Glomerular visceral epithelial cell (primary cell): ENCODE results near the gene NXN.
"Not testable (repeated sequence)": the region's sequence is repeated elsewhere in the genome, so short reads cannot be mapped to it uniquely, and the experiment has no call there.

Source experiments
- DNase-seq: peaks from one replicate; pipeline ENCODE4 v3.0.0-alpha.2; 2016; ENCODE audit errors: extremely low spot score

Gene NXN

DNA sequence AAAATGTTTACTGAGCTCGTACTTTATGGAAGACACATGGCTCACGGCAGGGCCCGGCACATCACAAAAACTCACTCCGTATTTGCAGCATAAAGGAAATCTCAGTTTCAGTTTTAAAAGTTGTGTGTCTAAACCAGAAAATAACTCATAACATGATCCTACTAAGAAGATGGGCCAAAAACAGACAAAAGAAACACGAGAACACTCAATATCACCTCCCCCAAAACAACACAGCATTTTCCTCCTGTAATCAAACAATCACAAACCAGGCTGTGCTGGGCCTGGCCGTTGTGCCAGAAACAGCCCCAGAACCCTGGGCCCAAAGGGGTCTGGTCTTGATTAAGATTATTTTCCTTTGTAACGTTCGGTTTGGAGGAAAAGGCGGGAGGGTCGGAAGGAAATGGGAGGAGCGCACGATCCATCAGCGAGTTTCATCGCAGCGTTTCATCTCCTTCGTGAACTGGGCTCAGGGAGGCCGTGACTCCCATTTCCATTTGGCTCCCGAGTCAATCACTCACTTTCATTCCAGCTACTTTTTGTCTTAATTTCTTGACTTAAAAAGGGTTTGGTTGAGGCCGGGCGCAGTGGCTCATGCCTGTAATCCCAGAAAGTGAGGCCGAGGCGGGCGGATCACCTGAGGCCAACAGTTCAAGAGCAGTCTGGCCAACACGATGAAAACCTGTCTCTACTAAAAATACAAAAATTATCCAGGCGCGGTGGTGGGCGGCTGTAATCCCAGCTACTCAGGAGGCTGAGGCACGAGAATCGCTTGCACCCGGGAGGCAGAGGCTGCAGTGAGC is 61.4 kb downstream of the NXN start:
- no peak for DNase-seq

GRCh38 chr17:917391-917811 is 62.2 kb downstream of the NXN start:
- no peak for DNase-seq

GRCh38 chr17:916315-916714 is 63.3 kb downstream of the NXN start:
- DNase-seq: no peak

DNA sequence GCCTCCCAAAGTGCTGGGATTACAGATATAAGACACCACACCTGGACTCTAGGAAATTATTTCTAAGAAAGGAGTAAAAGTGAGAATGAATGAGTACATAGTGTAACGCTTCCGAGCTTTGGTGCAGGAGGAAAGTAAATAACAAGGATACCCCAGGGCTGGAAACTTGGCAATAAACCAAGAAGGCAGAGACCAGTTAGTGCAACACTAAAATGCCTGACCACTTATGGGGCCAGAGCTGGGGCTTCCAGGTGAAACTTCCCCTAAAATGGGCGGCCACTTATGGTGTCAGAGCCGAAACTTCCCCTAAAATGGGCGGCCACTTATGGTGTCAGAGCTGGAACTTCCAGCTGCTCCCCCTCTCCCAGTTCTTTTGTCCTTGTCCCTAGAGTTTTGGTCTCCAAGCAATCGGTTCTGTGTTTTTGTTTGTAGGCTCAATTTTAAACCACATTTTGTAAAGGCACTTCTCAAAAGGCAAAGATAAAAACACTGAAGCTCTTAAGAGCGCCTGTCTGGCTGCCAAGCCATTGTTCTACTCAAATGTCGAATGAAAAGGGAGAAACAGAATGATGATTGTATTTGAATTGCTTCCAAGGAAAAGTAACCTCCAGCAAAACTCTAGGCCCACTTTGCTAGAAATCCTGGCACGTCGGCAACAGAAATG is 63.9 kb downstream of the NXN start:
- DNase-seq: no peak

DNA sequence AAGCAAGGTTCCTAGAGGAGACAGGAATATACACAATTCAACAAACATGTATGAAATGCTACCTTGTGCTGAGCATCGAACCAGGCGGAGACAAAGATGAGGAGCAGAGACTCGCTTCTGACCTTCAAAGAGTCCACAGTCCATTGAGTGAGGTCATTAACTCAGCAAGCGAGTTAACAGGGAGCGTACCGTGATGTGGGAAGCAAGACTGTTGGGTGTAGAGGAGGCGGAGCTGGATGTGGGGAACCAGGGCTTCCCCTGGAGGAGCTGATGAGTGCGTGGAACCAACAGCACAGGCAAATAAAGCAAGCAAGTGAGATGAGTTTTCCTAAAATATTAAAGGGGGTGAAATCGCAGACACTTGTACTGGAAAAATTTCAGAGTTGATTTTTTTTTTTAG is 65.0 kb downstream of the NXN start:
- no peak for DNase-seq

- DNase-seq: no peak
Measured at GRCh38 chr17:913207-913606, 66.4 kb downstream of the NXN start.

DNA sequence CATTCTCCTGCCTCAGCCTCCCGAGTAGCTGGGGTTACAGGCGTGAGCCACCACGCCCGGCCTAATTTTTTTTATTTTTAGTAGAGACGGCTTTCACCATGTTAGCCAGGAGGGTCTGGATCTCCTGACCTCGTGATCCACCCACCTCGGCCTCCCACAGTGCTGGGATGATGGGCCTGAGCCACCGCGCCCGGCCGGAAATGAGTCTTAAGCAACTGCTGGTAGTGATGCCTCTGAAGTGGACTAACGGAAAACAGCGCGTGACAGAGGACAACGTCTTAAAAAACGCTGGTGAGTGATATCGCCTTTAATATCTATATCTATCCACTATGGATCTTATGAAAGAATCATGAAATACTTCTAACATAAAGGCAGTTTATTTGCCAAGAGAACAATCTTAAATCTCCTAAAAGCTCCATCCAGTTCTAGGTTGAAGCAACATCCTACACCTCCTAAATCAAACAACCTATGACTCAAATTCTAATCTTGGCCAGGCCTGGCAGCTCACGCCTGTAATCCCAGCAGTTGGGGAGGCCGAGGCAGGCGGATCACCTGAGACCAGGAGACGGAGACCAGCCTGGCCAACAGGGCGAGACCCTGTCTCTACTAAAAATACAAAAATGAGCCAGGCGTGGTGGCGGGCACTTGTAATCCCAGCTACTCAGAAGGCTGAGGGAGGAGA is 69.8 kb downstream of the NXN start:
- no peak for DNase-seq

- DNase-seq: no peak
Measured at GRCh38 chr17:907725-908124, 71.9 kb downstream of the NXN start.

GRCh38 chr17:905708-906107 is 73.9 kb downstream of the NXN start:
- not testable (repeated sequence) for DNase-seq

DNA sequence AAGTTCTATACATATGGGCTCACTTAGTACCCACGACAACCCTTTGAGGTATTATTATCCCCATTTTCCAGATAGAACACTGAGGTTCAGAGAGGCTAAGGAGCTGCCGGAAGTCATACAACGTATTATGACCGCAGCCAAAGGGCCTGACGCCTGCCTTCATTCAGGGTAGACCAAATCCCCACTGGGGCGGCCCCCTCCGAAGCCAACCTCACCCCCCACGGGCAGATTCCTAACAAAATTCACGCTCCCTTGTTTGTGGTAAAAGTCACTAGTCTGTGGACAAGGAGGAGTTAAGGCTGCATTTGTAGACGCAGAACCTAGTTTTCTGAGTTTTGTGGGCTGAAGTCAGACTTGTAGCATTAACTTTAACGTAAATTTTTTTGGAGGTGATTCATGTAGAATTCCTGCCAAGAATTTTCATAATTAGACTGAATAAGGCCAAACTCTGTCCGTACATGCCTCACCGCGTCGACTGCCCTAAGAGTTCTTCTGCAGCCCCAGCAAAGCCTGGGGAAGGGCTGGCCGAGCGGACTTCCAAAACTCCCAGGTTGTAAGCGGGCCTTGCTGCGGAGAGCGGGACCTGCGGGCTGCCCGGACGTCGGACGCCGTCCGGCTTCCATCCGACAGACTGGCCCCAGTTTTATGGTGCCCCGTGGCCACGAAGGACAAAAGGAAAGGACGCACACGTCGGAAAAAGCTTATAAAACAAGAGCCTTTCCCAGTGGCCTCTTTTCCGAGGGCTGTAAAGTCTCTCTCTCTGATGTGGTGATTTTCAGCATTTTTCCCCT is 75.7 kb downstream of the NXN start:
- DNase-seq: peak; percentile 96

DNA sequence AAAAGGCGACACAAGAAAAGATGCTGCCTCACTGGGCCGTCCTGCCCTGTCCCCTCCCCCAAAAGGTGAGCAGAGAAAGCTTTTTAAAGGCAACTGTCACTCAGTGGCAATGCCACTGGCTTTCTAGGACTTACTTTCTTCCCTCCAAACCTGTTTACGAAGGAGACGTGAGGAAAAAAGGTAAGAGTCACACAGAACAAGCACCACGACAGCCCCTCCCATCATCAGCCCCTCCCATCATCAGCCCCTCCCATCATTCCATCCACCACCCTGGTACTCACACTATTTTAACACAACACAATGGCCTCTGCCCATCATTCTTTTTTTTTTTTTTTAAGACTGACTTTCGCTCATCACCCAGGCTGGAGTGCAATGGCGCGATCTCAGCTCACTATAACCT is 77.1 kb downstream of the NXN start:
- no peak for DNase-seq

GRCh38 chr17:901964-902363 is 77.6 kb downstream of the NXN start:
- DNase-seq: no peak

GRCh38 chr17:901191-901950 is 78.2 kb downstream of the NXN start:
- DNase-seq: no peak

- no peak for DNase-seq
Measured at GRCh38 chr17:900336-900934, 79.1 kb downstream of the NXN start.

DNA sequence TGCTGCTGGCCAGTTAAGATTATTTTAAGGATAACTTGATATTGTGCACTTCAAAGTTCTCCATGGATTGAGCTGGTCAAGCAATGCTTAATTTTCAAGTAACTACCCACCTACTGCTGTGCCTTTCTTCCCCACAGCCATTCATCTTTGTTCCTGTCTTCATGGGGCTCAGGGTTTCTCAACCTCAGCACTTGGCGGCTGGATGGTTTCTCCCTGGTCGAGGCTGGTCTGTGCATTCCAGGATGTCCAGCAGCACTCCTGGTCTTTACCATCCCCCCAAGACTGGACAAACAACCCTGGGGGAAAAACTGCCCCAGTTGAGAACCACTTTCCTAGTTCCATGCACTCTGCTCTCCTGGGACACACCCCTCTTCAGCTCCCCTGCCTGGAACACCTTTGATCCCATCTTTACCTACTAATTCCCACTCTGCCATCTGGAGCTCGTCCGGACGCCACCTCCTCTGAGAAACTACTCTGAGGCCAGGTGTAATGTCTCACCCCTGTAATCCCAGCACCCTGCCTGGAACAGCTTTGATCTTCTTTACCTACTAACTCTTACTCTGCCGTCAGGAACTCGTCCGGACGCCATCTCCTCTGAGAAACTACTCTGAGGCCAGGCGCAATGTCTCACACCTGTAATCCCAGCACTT is 81.5 kb downstream of the NXN start:
- DNase-seq: no peak

DNA sequence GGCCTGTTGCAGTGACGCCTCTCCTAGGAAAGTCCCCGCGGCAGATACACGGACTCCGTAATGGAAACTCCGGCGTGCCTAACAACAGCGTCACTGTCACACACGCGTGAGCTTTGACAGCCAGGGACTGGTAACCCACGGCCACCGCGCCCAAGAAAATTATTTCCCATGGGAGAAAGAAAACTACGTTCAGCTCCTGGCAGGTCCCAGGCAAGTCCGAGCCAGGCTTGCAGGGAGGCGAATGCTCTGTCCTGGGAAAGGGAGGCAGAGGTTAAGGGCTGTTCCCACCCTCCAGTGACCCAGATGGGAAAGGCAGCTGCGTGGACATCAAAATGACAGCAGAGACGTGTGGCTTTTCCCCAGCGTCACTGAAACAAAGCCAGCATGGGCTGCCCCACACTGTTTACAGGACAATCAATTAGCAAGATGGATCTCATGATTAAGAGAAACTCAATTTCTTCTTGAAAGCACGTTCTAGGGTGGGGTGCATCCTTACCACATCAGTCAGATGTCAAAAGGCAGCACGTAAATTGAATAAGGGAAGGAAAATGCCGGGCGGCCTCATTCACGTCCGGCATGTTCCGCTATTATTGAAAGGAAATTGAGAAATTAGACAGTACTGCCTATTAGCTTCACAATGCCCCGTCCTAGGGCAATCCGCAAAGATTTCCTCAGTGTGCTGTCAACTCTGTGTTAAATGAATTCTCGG is 82.5 kb downstream of the NXN start:
- no peak for DNase-seq

GRCh38 chr17:896454-896853 is 83.1 kb downstream of the NXN start:
- DNase-seq: no peak

GRCh38 chr17:892958-893357 is 86.6 kb downstream of the NXN start:
- no peak for DNase-seq

DNA sequence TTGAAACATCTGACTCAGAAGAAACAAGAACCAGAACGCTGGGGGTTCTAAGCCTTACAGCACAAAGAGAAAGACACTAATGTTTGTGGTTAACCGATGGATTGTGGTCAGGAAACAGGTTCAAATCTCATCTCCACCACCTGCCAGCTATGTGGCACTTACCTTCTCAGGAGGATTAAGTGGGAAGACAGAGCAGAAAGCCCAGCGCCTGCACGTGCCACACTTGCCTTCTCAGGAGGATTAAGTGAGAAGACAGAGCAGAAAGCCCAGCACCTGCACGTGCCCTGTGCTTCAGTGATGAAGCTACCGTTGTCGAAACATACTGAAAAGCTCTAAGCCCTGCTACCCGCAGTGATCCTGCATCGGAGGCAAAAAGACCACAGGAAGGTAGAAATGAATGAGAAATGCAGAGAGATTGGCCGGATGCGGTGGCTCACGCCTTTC is 90.6 kb downstream of the NXN start:
- DNase-seq: peak; percentile 81
